HG03045 (cell line): ENCODE results near the gene TERT.

Source experiments
- ATAC-seq: cut with Tn5 transposase; IDR thresholded peaks from one replicate; pipeline ENCODE4 v1.9.1; 2021; ENCODE audit warnings: mild to moderate bottlenecking, moderate library complexity; ENCODE audit not compliant: unreplicated experiment

Gene TERT

GRCh38 chr5:1222621-1223277 is 72.1 kb downstream of the TERT start:
- no peak for ATAC-seq

- ATAC-seq: no peak
These were observed 72.7 kb downstream of the TERT start for GRCh38 chr5:1222147-1222546.

- no peak for ATAC-seq
These were observed 73.1 kb downstream of the TERT start for GRCh38 chr5:1221721-1222120.

- ATAC-seq: no peak
These were observed 74.0 kb downstream of the TERT start for GRCh38 chr5:1220831-1221230.

GRCh38 chr5:1220351-1220750 is 74.5 kb downstream of the TERT start:
- ATAC-seq: no peak

GRCh38 chr5:1219768-1220100 is 75.1 kb downstream of the TERT start:
- ATAC-seq: no peak

DNA sequence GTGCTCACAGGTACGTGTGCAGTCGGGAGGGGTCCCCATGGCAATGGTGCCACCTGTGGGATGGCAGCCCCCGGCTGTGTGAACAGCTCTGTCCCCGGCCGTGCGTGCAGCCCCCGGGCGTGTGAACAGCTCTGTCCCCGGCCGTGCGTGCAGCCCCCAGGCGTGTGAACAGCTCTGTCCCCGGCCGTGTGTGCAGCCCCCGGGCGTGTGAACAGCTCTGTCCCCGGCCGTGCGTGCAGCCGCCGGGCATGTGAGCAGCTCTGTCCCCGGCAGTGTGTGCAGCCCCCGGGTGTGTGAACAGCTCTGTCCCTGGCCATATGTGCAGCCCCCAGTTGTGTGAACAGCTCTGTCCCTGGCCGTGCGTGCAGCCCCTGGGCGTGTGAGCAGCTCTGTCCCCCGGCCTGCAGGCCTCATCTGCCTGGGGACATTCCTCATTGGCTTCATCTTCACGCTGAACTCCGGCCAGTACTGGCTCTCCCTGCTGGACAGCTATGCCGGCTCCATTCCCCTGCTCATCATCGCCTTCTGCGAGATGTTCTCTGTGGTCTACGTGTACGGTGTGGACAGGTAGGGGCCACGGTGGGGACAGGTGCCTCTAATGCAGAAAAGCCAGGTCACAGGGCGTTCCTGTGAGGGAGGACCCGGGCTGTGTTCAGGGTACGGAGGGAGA is 75.6 kb downstream of the TERT start:
- no peak for ATAC-seq

- no peak for ATAC-seq
These were observed 76.4 kb downstream of the TERT start for GRCh38 chr5:1218351-1219080.

DNA sequence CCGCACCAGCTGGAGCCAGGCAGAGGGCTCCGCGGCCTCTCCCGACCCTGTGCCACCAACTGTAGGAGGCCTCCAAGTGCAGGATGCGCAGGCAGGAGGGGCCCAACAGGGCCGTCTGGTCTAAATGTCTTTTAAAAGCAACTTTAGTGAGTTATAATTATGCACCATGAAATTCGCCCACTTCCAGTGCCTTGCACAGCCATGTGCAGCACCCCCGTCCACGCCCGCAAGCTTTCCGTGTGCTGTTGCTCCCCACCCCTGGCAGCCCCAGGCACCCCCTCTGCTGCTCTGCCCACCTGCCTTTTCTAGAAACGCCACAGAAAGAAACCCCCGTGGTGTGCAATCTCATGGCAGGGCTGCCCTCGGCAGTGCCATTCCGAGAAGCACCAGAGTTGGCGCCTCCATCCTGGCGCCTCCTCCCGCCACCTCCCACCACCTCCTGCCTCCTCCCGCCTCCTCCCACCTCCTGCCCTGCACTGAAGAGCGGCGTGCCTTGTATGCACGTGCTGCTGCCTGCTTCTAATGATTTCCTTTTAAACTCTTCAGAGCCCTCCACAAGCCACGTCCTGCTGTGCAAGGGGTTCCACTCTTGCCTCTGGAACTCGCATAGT is 77.2 kb downstream of the TERT start:
- no peak for ATAC-seq

DNA sequence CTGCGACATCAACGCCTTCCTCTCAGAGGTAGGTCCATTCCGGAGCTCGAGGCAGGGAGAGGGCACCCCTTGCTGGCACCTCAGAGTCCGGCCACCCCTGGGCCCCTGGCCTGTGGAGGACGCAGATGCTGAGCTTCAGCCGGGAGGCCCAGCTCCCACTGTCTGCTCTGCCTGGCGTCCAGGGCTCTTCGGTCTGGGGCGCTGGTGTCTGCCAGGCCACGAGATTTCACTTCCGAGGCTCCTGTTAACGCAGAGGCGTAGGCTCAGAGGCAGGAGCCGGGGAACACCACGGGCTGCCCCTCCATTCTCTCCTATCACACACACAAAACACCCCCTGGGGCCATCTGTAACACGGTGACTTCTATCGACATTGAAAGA is 78.0 kb downstream of the TERT start:
- ATAC-seq: no peak

- ATAC-seq: no peak
These were observed 78.5 kb downstream of the TERT start for GRCh38 chr5:1216211-1216917.

GRCh38 chr5:1215320-1216096 is 79.4 kb downstream of the TERT start:
- ATAC-seq: no peak

DNA sequence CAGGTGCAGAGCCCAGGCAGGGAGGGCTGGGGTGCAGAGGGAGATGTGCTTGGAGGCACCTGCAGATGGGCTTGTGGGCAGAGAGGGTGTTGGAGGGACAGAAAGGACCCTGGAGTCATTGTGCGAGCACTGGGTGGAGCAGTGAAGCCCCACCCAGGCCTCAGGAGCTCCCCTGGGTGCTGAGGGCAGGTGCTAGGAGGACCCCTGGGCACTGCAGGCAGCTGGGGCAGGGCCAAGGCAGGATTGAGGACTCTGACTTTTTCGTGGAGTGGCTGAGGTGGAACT is 80.0 kb downstream of the TERT start:
- no peak for ATAC-seq

DNA sequence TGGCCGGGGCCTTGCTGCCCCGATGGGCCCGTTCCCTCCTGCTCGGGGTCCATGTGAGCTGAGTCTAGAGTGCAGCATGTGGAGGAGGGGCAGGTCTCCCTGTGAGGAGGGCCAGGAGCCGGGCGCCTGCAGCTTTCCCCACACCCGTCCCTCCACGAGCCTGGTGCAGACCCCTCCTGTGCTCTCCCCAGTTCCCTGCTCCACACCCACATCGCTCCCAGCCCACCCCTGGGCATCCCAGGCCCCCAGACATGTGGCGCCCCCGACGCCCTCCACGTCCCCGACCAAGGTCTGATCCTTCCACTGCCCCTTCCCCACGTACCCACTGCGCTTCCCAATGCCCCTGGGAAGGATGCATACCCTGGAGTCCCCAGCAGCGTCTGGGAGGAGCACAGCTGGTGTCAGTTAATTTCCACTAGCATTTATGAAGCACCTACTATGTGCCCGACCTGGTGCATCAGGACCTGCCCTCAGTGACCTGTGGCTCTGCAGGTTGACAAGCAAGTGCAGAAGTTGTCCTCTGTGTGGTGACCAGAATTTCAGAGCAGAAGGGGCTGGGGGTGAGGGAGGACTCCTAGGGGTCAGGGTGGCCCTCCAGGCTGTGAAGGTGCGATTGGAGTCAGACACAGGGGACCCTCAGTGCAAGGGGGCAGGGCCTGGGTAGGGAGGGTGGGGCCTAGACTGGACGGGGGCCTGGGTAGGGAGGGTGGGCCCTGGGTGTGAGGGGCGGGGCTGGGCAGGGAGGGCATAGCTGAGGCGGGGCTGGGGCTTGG is 80.5 kb downstream of the TERT start:
- no peak for ATAC-seq

DNA sequence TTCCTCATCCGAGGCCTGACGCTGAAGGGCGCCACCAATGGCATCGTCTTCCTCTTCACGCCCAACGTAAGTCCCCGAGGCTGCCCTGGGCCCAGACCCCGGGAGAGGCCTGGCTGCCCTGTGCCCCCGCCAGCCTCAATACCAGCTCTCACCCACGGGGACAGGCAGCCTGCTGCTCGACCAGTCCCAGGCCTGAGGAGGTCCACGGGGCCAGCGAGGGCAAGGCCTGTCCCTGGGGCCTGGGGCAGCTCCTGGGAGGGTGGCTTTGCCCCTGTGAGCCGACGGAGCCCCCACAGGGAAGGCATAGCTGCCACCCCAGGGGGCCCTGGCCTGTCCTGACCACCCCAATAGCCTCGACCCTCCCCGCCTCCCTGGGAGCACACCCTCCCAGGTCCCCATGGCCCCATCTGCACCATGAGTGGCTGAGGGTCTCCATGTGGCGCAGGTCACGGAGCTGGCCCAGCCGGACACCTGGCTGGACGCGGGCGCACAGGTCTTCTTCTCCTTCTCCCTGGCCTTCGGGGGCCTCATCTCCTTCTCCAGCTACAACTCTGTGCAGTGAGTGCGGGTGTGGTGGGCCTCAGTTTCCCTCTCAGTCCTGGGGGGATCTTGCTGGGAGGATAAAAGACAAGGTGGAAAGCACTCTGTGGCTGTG is 81.2 kb downstream of the TERT start:
- no peak for ATAC-seq

GRCh38 chr5:1212881-1213280 is 82.0 kb downstream of the TERT start:
- ATAC-seq: no peak

DNA sequence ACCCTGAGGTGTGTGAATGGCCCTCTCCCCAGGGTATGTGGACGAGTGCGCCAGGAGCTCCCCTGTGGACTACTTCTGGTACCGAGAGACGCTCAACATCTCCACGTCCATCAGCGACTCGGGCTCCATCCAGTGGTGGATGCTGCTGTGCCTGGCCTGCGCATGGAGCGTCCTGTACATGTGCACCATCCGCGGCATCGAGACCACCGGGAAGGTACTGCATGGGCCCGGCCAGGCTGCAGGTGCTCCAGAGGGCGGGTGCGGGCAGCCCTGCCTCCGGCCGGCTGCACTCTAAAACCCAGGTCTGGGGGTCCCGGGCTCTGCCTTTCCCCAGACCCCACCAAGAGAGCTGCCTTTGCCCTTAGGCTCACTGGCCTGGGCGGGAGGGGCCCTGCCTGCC is 82.6 kb downstream of the TERT start:
- no peak for ATAC-seq

GRCh38 chr5:1211701-1212100 is 83.2 kb downstream of the TERT start:
- no peak for ATAC-seq

- ATAC-seq: no peak
These were observed 84.0 kb downstream of the TERT start for GRCh38 chr5:1210832-1211251.
